GM23338 (cell line): ENCODE measurements around the gene SERPINH1. TPM values are rescaled to one million over a fixed set of nuclear protein-coding genes. Genes with fewer than 3 reads are reported as not detected.

Experiments used
- ATAC-seq: fragments of 200-7000 bp; cut with Tn5 transposase; 3 replicates; pipeline ENCODE4 v1.9.1; 2020
- DNase-seq: peaks from one replicate; pipeline ENCODE4 v3.0.0-alpha.2; 2015; ENCODE audit warnings: low spot score
- H2AFZ ChIP-seq: fragments of 200-600 bp; sonication (generic); 2 replicates; pipeline ENCODE4 v1.8.0; 2016; ENCODE audit warnings: antibody characterized with exemption, mild to moderate bottlenecking, moderate library complexity
- H3F3A ChIP-seq: fragments of 200-600 bp; sonication (generic); replicated peaks from 2 replicates; pipeline ENCODE4 v1.8.0; 2017; ENCODE audit warnings: antibody characterized with exemption, mixed run types, low read depth
- H3K27ac ChIP-seq: fragments of 200-600 bp; sonication (generic); 2 replicates; pipeline ENCODE4 v1.6.1; 2016; ENCODE audit warnings: low read depth
- H3K27me3 ChIP-seq: fragments of 200-600 bp; sonication (generic); 2 replicates; pipeline ENCODE4 v1.8.0; 2016; ENCODE audit warnings: mild to moderate bottlenecking, mixed run types, moderate library complexity; ENCODE audit not compliant: insufficient read depth
- H3K36me3 ChIP-seq: fragments of 200-600 bp; sonication (generic); 2 replicates; pipeline ENCODE4 v1.8.0; 2016; ENCODE audit warnings: mild to moderate bottlenecking; ENCODE audit not compliant: insufficient read depth
- H3K4me1 ChIP-seq: fragments of 200-600 bp; sonication (generic); 2 replicates; pipeline ENCODE4 v1.8.0; 2016; ENCODE audit warnings: mild to moderate bottlenecking, moderate library complexity; ENCODE audit not compliant: insufficient read depth
- H3K4me2 ChIP-seq: fragments of 200-600 bp; sonication (generic); 2 replicates; pipeline ENCODE4 v1.7.1; 2017; ENCODE audit warnings: mixed run types
- H3K4me3 ChIP-seq: fragments of 200-600 bp; sonication (generic); 2 replicates; pipeline ENCODE4 v1.6.1; 2016; ENCODE audit warnings: mixed run types
- H3K79me2 ChIP-seq: fragments of 200-600 bp; sonication (generic); replicated peaks from 2 replicates; pipeline ENCODE4 v1.8.0; 2017; ENCODE audit warnings: mild to moderate bottlenecking; ENCODE audit not compliant: insufficient read depth
- H3K9me2 ChIP-seq: fragments of 200-600 bp; sonication (generic); 2 replicates; pipeline ENCODE4 v1.8.0; 2017; ENCODE audit not compliant: insufficient read depth
- H4K20me1 ChIP-seq: fragments of 200-600 bp; sonication (generic); replicated peaks from 2 replicates; pipeline ENCODE4 v1.8.0; 2017; ENCODE audit warnings: mild to moderate bottlenecking; ENCODE audit not compliant: insufficient read depth
- H3K27ac Mint-ChIP-seq: 2 replicates; pipeline ENCODE4 v1.8.0; 2020; ENCODE audit warnings: inconsistent platforms, mild to moderate bottlenecking, moderate library complexity, mixed read lengths
- H3K27me3 Mint-ChIP-seq: 3 replicates; pipeline ENCODE4 v1.8.0; 2022; ENCODE audit warnings: low read depth, mild to moderate bottlenecking, moderate library complexity, mixed read lengths, inconsistent platforms; ENCODE audit not compliant: insufficient read depth, poor library complexity
- H3K36me3 Mint-ChIP-seq: 3 replicates; pipeline ENCODE4 v1.8.0; 2021; ENCODE audit warnings: low read depth, mild to moderate bottlenecking, inconsistent platforms, moderate library complexity, mixed read lengths
- H3K4me1 Mint-ChIP-seq: 3 replicates; pipeline ENCODE4 v1.8.0; 2020; ENCODE audit warnings: mild to moderate bottlenecking, inconsistent platforms, mixed read lengths
- H3K4me3 Mint-ChIP-seq: 3 replicates; pipeline ENCODE4 v1.8.0; 2021; ENCODE audit warnings: moderate library complexity, mild to moderate bottlenecking, inconsistent platforms, mixed read lengths
- H3K9me3 Mint-ChIP-seq: 3 replicates; pipeline ENCODE4 v1.8.0; 2020; ENCODE audit warnings: moderate library complexity, mild to moderate bottlenecking, inconsistent platforms, mixed read lengths
- CREB1 ChIP-seq: fragments of 250-450 bp; sonication (Bioruptor Pico); IDR thresholded peaks from 2 replicates; pipeline ENCODE4 v1.5.0; 2020; ENCODE audit warnings: low read depth, mild to moderate bottlenecking, moderate library complexity
- EZH2 ChIP-seq: fragments of 200-600 bp; sonication (generic); IDR thresholded peaks from one replicate; pipeline ENCODE4 v1.8.0; 2017; ENCODE audit warnings: antibody characterized with exemption, mild to moderate bottlenecking, low read depth; ENCODE audit not compliant: unreplicated experiment
- EZH2phosphoT487 ChIP-seq: fragments of 200-600 bp; sonication (generic); IDR thresholded peaks from one replicate; pipeline ENCODE4 v1.8.1; 2018; ENCODE audit warnings: antibody characterized with exemption; ENCODE audit not compliant: unreplicated experiment
- JUNB ChIP-seq: IDR thresholded peaks from one replicate; pipeline ENCODE4 v1.6.1; 2016; ENCODE audit warnings: antibody characterized with exemption; ENCODE audit not compliant: unreplicated experiment
- NANOG ChIP-seq: IDR thresholded peaks from 2 replicates; pipeline ENCODE4 v1.6.1; 2016; ENCODE audit warnings: antibody characterized with exemption, borderline replicate concordance
- POLR2AphosphoS5 ChIP-seq: IDR thresholded peaks from 2 replicates; pipeline ENCODE4 v1.6.1; 2016; ENCODE audit warnings: antibody characterized with exemption, low read depth
- STAT1 ChIP-seq: IDR thresholded peaks from one replicate; pipeline ENCODE4 v1.6.1; 2016; ENCODE audit warnings: antibody characterized with exemption; ENCODE audit not compliant: unreplicated experiment
- ZNF114 ChIP-seq: fragments of 250-450 bp; sonication (Bioruptor Pico); IDR thresholded peaks from 2 replicates; pipeline ENCODE4 v1.5.0; 2020; ENCODE audit warnings: mild to moderate bottlenecking, moderate library complexity
- ZNF331 ChIP-seq: fragments of 250-450 bp; sonication (Bioruptor Pico); IDR thresholded peaks from 2 replicates; pipeline ENCODE4 v1.5.0; 2020; ENCODE audit warnings: low read depth, mild to moderate bottlenecking, moderate library complexity
- polyA plus RNA-seq: library from polyadenylated mRNA; unstranded; fragments of >200 nt; fragmentation: Nextera tagmentation; extraction: Ambion mirVana; gene quantifications from 2 replicates; pipeline ENCODE4 v1.2.1, GENCODE V29; 2016
- total RNA-seq: library from RNA; depleted of rRNA; stranded (reverse); fragments of >200 nt; shearing (Covaris generic); gene quantifications from 2 replicates; pipeline ENCODE4 v1.2.3, GENCODE V29; 2014
- TF ChIP-seq, protein P1 (sequence below), 2 experiments: fragments of 200-600 bp in 1 of 2; sonication (generic) in 1 of 2; conservative IDR thresholded peaks; 2 replicates each; pipeline versions ENCODE4 v1.5.1 to v1.6.1; 2016 to 2017; ENCODE audit warnings: antibody characterized with exemption in 2 of 2, low read depth in 2 of 2, mild to moderate bottlenecking in 2 of 2, moderate library complexity in 1 of 2
- TF ChIP-seq, protein P2 (sequence below): IDR thresholded peaks from 2 replicates; pipeline ENCODE4 v1.6.1; 2016; ENCODE audit warnings: antibody characterized with exemption
- TF ChIP-seq, protein P3 (sequence below): fragments of 250-450 bp; sonication (Bioruptor Pico); IDR thresholded peaks from 2 replicates; pipeline ENCODE4 v1.5.0; 2020; ENCODE audit warnings: mild to moderate bottlenecking, moderate library complexity

The SERPINH1 gene
- total and polyA plus RNA-seq, 2 experiments from 2014 or later, result 238 to 1,217 TPM

DNA sequence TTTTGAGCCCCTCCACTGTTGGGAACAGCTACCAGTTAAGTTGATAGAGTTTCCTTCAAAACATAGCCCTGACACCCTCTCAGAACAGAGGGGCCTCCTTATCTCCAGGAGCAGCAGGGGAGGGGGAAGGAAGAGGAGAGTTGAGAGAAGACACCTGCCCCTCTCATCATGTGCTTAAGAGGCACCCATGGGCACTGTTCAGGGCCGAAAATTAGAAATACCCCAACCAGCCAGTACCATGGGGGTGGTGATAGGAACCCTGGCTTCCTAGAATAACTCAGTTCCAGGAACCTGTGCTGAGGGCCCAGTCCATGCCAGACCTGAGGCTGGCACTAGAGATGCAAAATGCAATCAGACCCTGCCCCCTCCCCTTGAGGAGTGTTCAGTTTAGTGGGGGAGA lies 27.0 kb upstream of the SERPINH1 start (continued):
- no peak for TF ChIP-seq EZH2
- TF ChIP-seq, protein P1, sequence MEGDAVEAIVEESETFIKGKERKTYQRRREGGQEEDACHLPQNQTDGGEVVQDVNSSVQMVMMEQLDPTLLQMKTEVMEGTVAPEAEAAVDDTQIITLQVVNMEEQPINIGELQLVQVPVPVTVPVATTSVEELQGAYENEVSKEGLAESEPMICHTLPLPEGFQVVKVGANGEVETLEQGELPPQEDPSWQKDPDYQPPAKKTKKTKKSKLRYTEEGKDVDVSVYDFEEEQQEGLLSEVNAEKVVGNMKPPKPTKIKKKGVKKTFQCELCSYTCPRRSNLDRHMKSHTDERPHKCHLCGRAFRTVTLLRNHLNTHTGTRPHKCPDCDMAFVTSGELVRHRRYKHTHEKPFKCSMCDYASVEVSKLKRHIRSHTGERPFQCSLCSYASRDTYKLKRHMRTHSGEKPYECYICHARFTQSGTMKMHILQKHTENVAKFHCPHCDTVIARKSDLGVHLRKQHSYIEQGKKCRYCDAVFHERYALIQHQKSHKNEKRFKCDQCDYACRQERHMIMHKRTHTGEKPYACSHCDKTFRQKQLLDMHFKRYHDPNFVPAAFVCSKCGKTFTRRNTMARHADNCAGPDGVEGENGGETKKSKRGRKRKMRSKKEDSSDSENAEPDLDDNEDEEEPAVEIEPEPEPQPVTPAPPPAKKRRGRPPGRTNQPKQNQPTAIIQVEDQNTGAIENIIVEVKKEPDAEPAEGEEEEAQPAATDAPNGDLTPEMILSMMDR (conservative IDR thresholded peaks at IDR 0.05; ENCODE audit: low read depth in 2 of 2), result no peak
- TF ChIP-seq POLR2AphosphoS5, result no peak

DNA sequence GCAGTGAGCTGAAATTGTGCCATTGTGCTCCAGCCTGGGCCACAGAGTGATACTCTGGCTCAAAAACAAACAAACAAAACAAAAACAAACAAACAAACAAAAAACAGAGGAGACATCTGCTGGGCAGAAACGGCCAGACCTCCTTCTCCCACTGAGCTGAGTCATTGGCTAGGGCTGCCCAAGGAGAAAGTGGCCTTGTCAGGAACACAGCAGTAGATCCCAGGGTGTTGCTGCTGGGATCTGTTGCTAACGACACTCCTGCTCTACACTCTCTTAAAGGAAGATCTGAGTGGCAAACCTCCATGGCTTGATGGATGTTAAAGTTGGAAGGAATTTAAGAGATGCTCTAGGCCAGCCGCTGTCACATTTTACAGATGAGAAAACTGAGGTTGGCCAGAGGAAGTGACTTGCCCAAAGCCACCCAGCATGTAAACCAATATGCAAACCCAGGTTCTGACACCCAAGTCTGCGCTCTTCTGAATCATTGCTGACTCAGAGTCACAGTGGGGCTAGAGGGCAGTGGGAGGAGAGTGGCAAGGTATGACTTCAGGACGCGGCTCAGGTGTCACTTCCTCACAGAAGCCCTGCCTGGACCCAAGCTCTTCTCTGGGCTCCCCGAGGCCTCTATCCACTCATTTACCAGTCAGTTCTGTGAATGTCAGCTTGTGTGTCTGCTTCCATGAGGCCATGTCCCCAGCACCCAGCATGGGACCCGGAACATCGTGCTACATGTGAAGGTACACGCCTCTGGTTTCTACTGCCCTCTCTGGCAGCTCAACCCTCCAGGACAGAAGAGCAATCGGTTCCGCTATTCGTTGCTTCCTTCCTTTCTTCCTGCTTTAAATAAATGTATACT lies 25.0 kb upstream of the SERPINH1 start:
- no peak for ATAC-seq
- H3K9me3 Mint-ChIP-seq, result no peaks in the 10 kb centered on the region
- H3K4me1 Mint-ChIP-seq, result peaks cover 8% of the 10 kb centered on the region
- TF ChIP-seq, protein P2, sequence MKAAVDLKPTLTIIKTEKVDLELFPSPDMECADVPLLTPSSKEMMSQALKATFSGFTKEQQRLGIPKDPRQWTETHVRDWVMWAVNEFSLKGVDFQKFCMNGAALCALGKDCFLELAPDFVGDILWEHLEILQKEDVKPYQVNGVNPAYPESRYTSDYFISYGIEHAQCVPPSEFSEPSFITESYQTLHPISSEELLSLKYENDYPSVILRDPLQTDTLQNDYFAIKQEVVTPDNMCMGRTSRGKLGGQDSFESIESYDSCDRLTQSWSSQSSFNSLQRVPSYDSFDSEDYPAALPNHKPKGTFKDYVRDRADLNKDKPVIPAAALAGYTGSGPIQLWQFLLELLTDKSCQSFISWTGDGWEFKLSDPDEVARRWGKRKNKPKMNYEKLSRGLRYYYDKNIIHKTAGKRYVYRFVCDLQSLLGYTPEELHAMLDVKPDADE, result no peak
- TF ChIP-seq JUNB (no peak), EZH2phosphoT487 (no peak), CREB1 (no peak), NANOG (no peak), EZH2 (no peak), POLR2AphosphoS5 (no peak), STAT1 (no peak), ZNF331 (CRISPR knock-in tag) (no peak), ZNF114 (CRISPR knock-in tag) (no peak)
- TF ChIP-seq, protein P1 (conservative IDR thresholded peaks at IDR 0.05; ENCODE audit: low read depth in 2 of 2), result no peak
- TF ChIP-seq, protein P3, sequence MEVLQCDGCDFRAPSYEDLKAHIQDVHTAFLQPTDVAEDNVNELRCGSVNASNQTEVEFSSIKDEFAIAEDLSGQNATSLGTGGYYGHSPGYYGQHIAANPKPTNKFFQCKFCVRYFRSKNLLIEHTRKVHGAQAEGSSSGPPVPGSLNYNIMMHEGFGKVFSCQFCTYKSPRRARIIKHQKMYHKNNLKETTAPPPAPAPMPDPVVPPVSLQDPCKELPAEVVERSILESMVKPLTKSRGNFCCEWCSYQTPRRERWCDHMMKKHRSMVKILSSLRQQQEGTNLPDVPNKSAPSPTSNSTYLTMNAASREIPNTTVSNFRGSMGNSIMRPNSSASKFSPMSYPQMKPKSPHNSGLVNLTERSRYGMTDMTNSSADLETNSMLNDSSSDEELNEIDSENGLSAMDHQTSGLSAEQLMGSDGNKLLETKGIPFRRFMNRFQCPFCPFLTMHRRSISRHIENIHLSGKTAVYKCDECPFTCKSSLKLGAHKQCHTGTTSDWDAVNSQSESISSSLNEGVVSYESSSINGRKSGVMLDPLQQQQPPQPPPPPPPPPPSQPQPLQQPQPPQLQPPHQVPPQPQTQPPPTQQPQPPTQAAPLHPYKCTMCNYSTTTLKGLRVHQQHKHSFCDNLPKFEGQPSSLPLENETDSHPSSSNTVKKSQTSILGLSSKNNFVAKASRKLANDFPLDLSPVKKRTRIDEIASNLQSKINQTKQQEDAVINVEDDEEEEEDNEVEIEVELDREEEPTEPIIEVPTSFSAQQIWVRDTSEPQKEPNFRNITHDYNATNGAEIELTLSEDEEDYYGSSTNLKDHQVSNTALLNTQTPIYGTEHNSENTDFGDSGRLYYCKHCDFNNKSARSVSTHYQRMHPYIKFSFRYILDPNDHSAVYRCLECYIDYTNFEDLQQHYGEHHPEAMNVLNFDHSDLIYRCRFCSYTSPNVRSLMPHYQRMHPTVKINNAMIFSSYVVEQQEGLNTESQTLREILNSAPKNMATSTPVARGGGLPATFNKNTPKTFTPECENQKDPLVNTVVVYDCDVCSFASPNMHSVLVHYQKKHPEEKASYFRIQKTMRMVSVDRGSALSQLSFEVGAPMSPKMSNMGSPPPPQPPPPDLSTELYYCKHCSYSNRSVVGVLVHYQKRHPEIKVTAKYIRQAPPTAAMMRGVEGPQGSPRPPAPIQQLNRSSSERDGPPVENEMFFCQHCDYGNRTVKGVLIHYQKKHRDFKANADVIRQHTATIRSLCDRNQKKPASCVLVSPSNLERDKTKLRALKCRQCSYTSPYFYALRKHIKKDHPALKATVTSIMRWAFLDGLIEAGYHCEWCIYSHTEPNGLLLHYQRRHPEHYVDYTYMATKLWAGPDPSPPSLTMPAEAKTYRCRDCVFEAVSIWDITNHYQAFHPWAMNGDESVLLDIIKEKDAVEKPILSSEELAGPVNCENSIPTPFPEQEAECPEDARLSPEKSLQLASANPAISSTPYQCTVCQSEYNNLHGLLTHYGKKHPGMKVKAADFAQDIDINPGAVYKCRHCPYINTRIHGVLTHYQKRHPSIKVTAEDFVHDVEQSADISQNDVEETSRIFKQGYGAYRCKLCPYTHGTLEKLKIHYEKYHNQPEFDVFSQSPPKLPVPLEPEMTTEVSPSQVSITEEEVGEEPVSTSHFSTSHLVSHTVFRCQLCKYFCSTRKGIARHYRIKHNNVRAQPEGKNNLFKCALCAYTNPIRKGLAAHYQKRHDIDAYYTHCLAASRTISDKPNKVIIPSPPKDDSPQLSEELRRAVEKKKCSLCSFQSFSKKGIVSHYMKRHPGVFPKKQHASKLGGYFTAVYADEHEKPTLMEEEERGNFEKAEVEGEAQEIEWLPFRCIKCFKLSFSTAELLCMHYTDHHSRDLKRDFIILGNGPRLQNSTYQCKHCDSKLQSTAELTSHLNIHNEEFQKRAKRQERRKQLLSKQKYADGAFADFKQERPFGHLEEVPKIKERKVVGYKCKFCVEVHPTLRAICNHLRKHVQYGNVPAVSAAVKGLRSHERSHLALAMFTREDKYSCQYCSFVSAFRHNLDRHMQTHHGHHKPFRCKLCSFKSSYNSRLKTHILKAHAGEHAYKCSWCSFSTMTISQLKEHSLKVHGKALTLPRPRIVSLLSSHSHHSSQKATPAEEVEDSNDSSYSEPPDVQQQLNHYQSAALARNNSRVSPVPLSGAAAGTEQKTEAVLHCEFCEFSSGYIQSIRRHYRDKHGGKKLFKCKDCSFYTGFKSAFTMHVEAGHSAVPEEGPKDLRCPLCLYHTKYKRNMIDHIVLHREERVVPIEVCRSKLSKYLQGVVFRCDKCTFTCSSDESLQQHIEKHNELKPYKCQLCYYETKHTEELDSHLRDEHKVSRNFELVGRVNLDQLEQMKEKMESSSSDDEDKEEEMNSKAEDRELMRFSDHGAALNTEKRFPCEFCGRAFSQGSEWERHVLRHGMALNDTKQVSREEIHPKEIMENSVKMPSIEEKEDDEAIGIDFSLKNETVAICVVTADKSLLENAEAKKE (CRISPR knock-in tag), result no peak

More for the DNA sequence above, 25.0 kb upstream of the SERPINH1 start:
- Histone ChIP-seq H2AFZ (no peak overlapping the region), H3K4me2 (no peak overlapping the region), H3K79me2 (no peaks in the 10 kb centered on the region), H3F3A (no peaks in the 10 kb centered on the region), H3K27ac (no peak overlapping the region), H3K27me3 (no peaks in the 10 kb centered on the region), H3K36me3 (no peaks in the 10 kb centered on the region), H3K9me2 (no peaks in the 10 kb centered on the region), H4K20me1 (no peaks in the 10 kb centered on the region), H3K4me1 (no peaks in the 10 kb centered on the region; the same call in 1 of the 2 replicates), H3K4me3 (no peak overlapping the region)
- no peak for DNase-seq
- no peaks in the 10 kb centered on the region for H3K36me3 Mint-ChIP-seq
- H3K4me3 Mint-ChIP-seq, result no peak overlapping the region
- no peak overlapping the region for H3K27ac Mint-ChIP-seq
- H3K27me3 Mint-ChIP-seq, result peaks cover 8% of the 10 kb centered on the region
